Activated T-helper 2 cell treated with anti-CD3 and anti-CD28 coated beads, Interferon-gamma antibody, Interleukin-2, Interleukin-4, amounts not matched to agents 10 μg/mL and 5 μg/mL and 100 μg/mL, durations not matched to agents 14 hours and 24 hours and 36 hours (primary cell): Measurements from ENCODE around the gene SART3. TPM values are rescaled to one million over a fixed set of nuclear protein-coding genes. Genes with fewer than 3 reads are reported as not detected.
"Not testable (repeated sequence)": the region's sequence is repeated elsewhere in the genome, so short reads cannot be mapped to it uniquely, and the experiment has no call there.

Experiments used
- DNase-seq: peaks from one replicate; pipeline ENCODE4 v3.0.0; 2021; ENCODE audit warnings: low spot score
- H3K27ac Mint-ChIP-seq: one replicate; pipeline ENCODE4 v1.8.0; 2021; ENCODE audit warnings: mixed read lengths
- H3K27me3 Mint-ChIP-seq: one replicate; pipeline ENCODE4 v1.8.0; 2021; ENCODE audit warnings: low read depth, mixed read lengths
- H3K36me3 Mint-ChIP-seq: one replicate; pipeline ENCODE4 v1.8.0; 2021; ENCODE audit warnings: low read depth, mixed read lengths
- H3K4me1 Mint-ChIP-seq: one replicate; pipeline ENCODE4 v1.8.0; 2021; ENCODE audit warnings: low read depth, mixed read lengths
- H3K4me3 Mint-ChIP-seq: one replicate; pipeline ENCODE4 v1.8.0; 2021; ENCODE audit warnings: low read depth, mild to moderate bottlenecking, moderate library complexity, mixed read lengths
- H3K9me3 Mint-ChIP-seq: one replicate; pipeline ENCODE4 v1.8.0; 2021; ENCODE audit warnings: mixed read lengths
- intact Hi-C: fragments of 100-400 bp; cut with micrococcal nuclease; formaldehyde crosslinking; loops from one replicate; pipeline ENCODE4 v1.15.1; 2023
- total RNA-seq: library from RNA; stranded (reverse); gene quantifications from 2 replicates; pipeline ENCODE4 v1.2.3, GENCODE V29; 2022

The SART3 gene
- total RNA-seq, 1 donor from 2014 or later: 85.8 TPM

GRCh38 chr12:108495054-108495453 is 65.9 kb downstream of the SART3 start:
- Mint-ChIP-seq H3K9me3 (no peaks in the 10 kb centered on the region), H3K4me1 (no peaks in the 10 kb centered on the region), H3K4me3 (no peak overlapping the region), H3K27me3 (peaks cover 7% of the 10 kb centered on the region), H3K27ac (no peak overlapping the region), H3K36me3 (no peaks in the 10 kb centered on the region)
- no peak for DNase-seq
- intact Hi-C loops: no loop called here

GRCh38 chr12:108491256-108491655 is 69.7 kb downstream of the SART3 start:
- DNase-seq: no peak
- intact Hi-C loops: no loop called here
- no peaks in the 10 kb centered on the region for H3K36me3 Mint-ChIP-seq
- no peak overlapping the region for H3K4me3 Mint-ChIP-seq
- H3K27me3 Mint-ChIP-seq: peaks cover 7% of the 10 kb centered on the region
- no peak overlapping the region for H3K27ac Mint-ChIP-seq
- H3K9me3 Mint-ChIP-seq: peaks cover 10% of the 10 kb centered on the region
- H3K4me1 Mint-ChIP-seq: no peaks in the 10 kb centered on the region

- H3K27ac Mint-ChIP-seq, H3K4me3 Mint-ChIP-seq, H3K4me1 Mint-ChIP-seq, DNase-seq, H3K36me3 Mint-ChIP-seq, H3K27me3 Mint-ChIP-seq, intact Hi-C loops: not testable (repeated sequence)
- H3K9me3 Mint-ChIP-seq: peaks cover 11% of the 10 kb centered on the region
Observed at GRCh38 chr12:108487029-108487428, 73.9 kb downstream of the SART3 start.

- DNase-seq, H3K4me1 Mint-ChIP-seq, intact Hi-C loops, H3K27ac Mint-ChIP-seq, H3K4me3 Mint-ChIP-seq, H3K27me3 Mint-ChIP-seq, H3K36me3 Mint-ChIP-seq: not testable (repeated sequence)
- H3K9me3 Mint-ChIP-seq: peaks cover 11% of the 10 kb centered on the region
Observed at GRCh38 chr12:108485371-108485770, 75.6 kb downstream of the SART3 start.

GRCh38 chr12:108484845-108485244 is 76.1 kb downstream of the SART3 start:
- Mint-ChIP-seq H3K36me3 (no peaks in the 10 kb centered on the region), H3K9me3 (peaks cover 11% of the 10 kb centered on the region), H3K4me1 (no peaks in the 10 kb centered on the region), H3K4me3 (no peak overlapping the region), H3K27ac (no peak overlapping the region), H3K27me3 (peaks cover 5% of the 10 kb centered on the region)
- intact Hi-C loops: no loop called here
- DNase-seq: no peak

- no peak overlapping the region for H3K4me3 Mint-ChIP-seq
- no peak for DNase-seq
- H3K27me3 Mint-ChIP-seq: peaks cover 5% of the 10 kb centered on the region
- H3K9me3 Mint-ChIP-seq: peaks cover 11% of the 10 kb centered on the region
- no peaks in the 10 kb centered on the region for H3K4me1 Mint-ChIP-seq
- intact Hi-C loops: no loop called here
- H3K36me3 Mint-ChIP-seq: no peaks in the 10 kb centered on the region
- no peak overlapping the region for H3K27ac Mint-ChIP-seq
Observed at GRCh38 chr12:108484431-108484830, 76.5 kb downstream of the SART3 start.

- Mint-ChIP-seq H3K9me3 (peaks cover 11% of the 10 kb centered on the region), H3K27ac (no peak overlapping the region), H3K4me3 (no peak overlapping the region), H3K36me3 (no peaks in the 10 kb centered on the region), H3K27me3 (peaks cover 5% of the 10 kb centered on the region), H3K4me1 (no peaks in the 10 kb centered on the region)
- no peak for DNase-seq
- intact Hi-C loops: no loop called here
Observed at GRCh38 chr12:108483213-108484059, 77.5 kb downstream of the SART3 start.

- intact Hi-C loops: no loop called here
- Mint-ChIP-seq H3K4me1 (no peaks in the 10 kb centered on the region), H3K36me3 (no peaks in the 10 kb centered on the region), H3K27ac (no peak overlapping the region), H3K4me3 (no peak overlapping the region), H3K27me3 (peaks cover 5% of the 10 kb centered on the region), H3K9me3 (peaks cover 11% of the 10 kb centered on the region)
- DNase-seq: no peak
Observed at GRCh38 chr12:108482717-108483212, 78.2 kb downstream of the SART3 start.

- intact Hi-C loops: no loop called here
- Mint-ChIP-seq H3K4me3 (no peak overlapping the region), H3K27ac (no peak overlapping the region)
Observed at GRCh38 chr12:108479364-108480070, 81.5 kb downstream of the SART3 start.

GRCh38 chr12:108478611-108479206 is 82.3 kb downstream of the SART3 start:
- no peak overlapping the region for H3K27ac Mint-ChIP-seq
- DNase-seq: no peak
- no peaks in the 10 kb centered on the region for H3K4me1 Mint-ChIP-seq
- peaks cover 5% of the 10 kb centered on the region for H3K27me3 Mint-ChIP-seq
- H3K9me3 Mint-ChIP-seq: no peaks in the 10 kb centered on the region
- intact Hi-C loops: no loop called here
- H3K4me3 Mint-ChIP-seq: no peak overlapping the region
- H3K36me3 Mint-ChIP-seq: no peaks in the 10 kb centered on the region

More at GRCh38 chr12:108479364-108480070, 81.5 kb downstream of the SART3 start:
- no peaks in the 10 kb centered on the region for H3K9me3 Mint-ChIP-seq
- H3K27me3 Mint-ChIP-seq: peaks cover 5% of the 10 kb centered on the region
- no peaks in the 10 kb centered on the region for H3K4me1 Mint-ChIP-seq
- no peaks in the 10 kb centered on the region for H3K36me3 Mint-ChIP-seq
- no peak for DNase-seq

GRCh38 chr12:108477881-108478259 is 83.1 kb downstream of the SART3 start:
- intact Hi-C loops: no loop called here
- H3K36me3 Mint-ChIP-seq: no peaks in the 10 kb centered on the region
- no peak overlapping the region for H3K27ac Mint-ChIP-seq

GRCh38 chr12:108477055-108477880 is 83.7 kb downstream of the SART3 start:
- intact Hi-C loops: no loop called here
- H3K4me3 Mint-ChIP-seq: no peak overlapping the region
- DNase-seq: no peak
- no peaks in the 10 kb centered on the region for H3K9me3 Mint-ChIP-seq
- H3K4me1 Mint-ChIP-seq: no peaks in the 10 kb centered on the region
- H3K36me3 Mint-ChIP-seq: no peaks in the 10 kb centered on the region
- no peaks in the 10 kb centered on the region for H3K27me3 Mint-ChIP-seq
- H3K27ac Mint-ChIP-seq: no peak overlapping the region

More at GRCh38 chr12:108477881-108478259, 83.1 kb downstream of the SART3 start:
- DNase-seq: no peak
- no peaks in the 10 kb centered on the region for H3K4me1 Mint-ChIP-seq
- H3K27me3 Mint-ChIP-seq: peaks cover 4% of the 10 kb centered on the region
- H3K9me3 Mint-ChIP-seq: no peaks in the 10 kb centered on the region
- H3K4me3 Mint-ChIP-seq: no peak overlapping the region
